Cardiac muscle cell (in vitro differentiated cells and primary cell): ENCODE data around the gene CDH23. TPM values are rescaled to one million over a fixed set of nuclear protein-coding genes. Genes with fewer than 3 reads are reported as not detected.

ENCODE experiments used
- DNase-seq, 2 donors: peaks; one replicate each; pipeline versions ENCODE4 v3.0.0 to v3.0.0-alpha.2; 2010 to 2017; ENCODE audit warnings: low read depth in 1 of 2, low spot score in 1 of 2
- H3K27ac ChIP-seq: fragments of 200-600 bp; sonication (generic); 2 replicates; pipeline ENCODE4 v1.5.1; 2016
- H3K27me3 ChIP-seq: fragments of 200-600 bp; sonication (generic); 2 replicates; pipeline ENCODE4 v1.6.0; 2016; ENCODE audit warnings: control low read depth
- H3K36me3 ChIP-seq: fragments of 200-600 bp; sonication (generic); 2 replicates; pipeline ENCODE4 v1.5.1; 2016; ENCODE audit warnings: control low read depth
- H3K4me1 ChIP-seq: fragments of 200-600 bp; sonication (generic); 2 replicates; pipeline ENCODE4 v1.8.1; 2017; ENCODE audit warnings: low read depth, mild to moderate bottlenecking, mixed run types
- H3K4me3 ChIP-seq: fragments of 200-600 bp; sonication (generic); 2 replicates; pipeline ENCODE4 v1.5.1; 2016; ENCODE audit warnings: mild to moderate bottlenecking
- H3K9me3 ChIP-seq: fragments of 200-600 bp; sonication (generic); 2 replicates; pipeline ENCODE4 v1.5.1; 2017; ENCODE audit warnings: low read depth, mild to moderate bottlenecking, control low read depth
- CTCF ChIP-seq: IDR thresholded peaks from 2 replicates; pipeline ENCODE4 v1.5.1; 2012; ENCODE audit warnings: low read depth, mild to moderate bottlenecking, low read length
- polyA plus RNA-seq: library from polyadenylated mRNA; unstranded; fragments of >200 nt; fragmentation: Nextera tagmentation; extraction: Ambion mirVana; gene quantifications from 2 replicates; pipeline ENCODE4 v1.2.1, GENCODE V29; 2016
- total RNA-seq: library from RNA; depleted of rRNA; stranded (reverse); fragments of >200 nt; gene quantifications from 2 replicates; pipeline ENCODE4 v1.2.3, GENCODE V29; 2016

Gene CDH23
- total and polyA plus RNA-seq, 2 experiments from 2014 or later, result 0.05 to 0.51 TPM

GRCh38 chr10:71532878-71533277 lies 136.2 kb downstream of the CDH23 start:
- TF ChIP-seq CTCF, result no peak
- Histone ChIP-seq H3K27me3 (no peaks in the 10 kb centered on the region), H3K9me3 (no peaks in the 10 kb centered on the region), H3K4me1 (peaks cover 18% of the 10 kb centered on the region), H3K27ac (peak overlapping the region; percentile 6), H3K36me3 (no peaks in the 10 kb centered on the region), H3K4me3 (no peak overlapping the region)
- DNase-seq, result no peak

- Histone ChIP-seq H3K4me1 (peaks cover 18% of the 10 kb centered on the region), H3K4me3 (no peak overlapping the region), H3K36me3 (no peaks in the 10 kb centered on the region), H3K27me3 (no peaks in the 10 kb centered on the region), H3K9me3 (no peaks in the 10 kb centered on the region), H3K27ac (no peak overlapping the region)
- no peak for TF ChIP-seq CTCF
- DNase-seq, result no peak
Observed at GRCh38 chr10:71533936-71534335, 137.2 kb downstream of the CDH23 start.

GRCh38 chr10:71534568-71535194 lies 138.0 kb downstream of the CDH23 start:
- Histone ChIP-seq H3K4me3 (no peak overlapping the region), H3K36me3 (no peaks in the 10 kb centered on the region), H3K4me1 (peaks cover 18% of the 10 kb centered on the region), H3K9me3 (no peaks in the 10 kb centered on the region), H3K27ac (no peak overlapping the region), H3K27me3 (no peaks in the 10 kb centered on the region)
- TF ChIP-seq CTCF, result no peak
- peak; percentile 11 to 56 for DNase-seq

GRCh38 chr10:71536332-71536731 lies 139.6 kb downstream of the CDH23 start:
- Histone ChIP-seq H3K4me1 (peaks cover 18% of the 10 kb centered on the region), H3K27me3 (no peaks in the 10 kb centered on the region), H3K9me3 (no peaks in the 10 kb centered on the region), H3K4me3 (no peak overlapping the region), H3K36me3 (no peaks in the 10 kb centered on the region), H3K27ac (no peak overlapping the region)
- no peak for DNase-seq
- TF ChIP-seq CTCF, result no peak

- TF ChIP-seq CTCF, result no peak
- Histone ChIP-seq H3K36me3 (no peaks in the 10 kb centered on the region), H3K27ac (no peak overlapping the region), H3K9me3 (no peaks in the 10 kb centered on the region), H3K4me1 (peaks cover 18% of the 10 kb centered on the region), H3K27me3 (no peaks in the 10 kb centered on the region), H3K4me3 (no peak overlapping the region)
- no peak for DNase-seq
Observed at GRCh38 chr10:71537125-71537524, 140.4 kb downstream of the CDH23 start.
